HG03108 (cell line): ENCODE measurements around the gene CACNA1B.
"Not testable (repeated sequence)": the region's sequence is repeated elsewhere in the genome, so short reads cannot be mapped to it uniquely, and the experiment has no call there.

ENCODE experiments used
- ATAC-seq: cut with Tn5 transposase; IDR thresholded peaks from one replicate; pipeline ENCODE4 v1.9.1; 2021; ENCODE audit warnings: moderate library complexity; ENCODE audit not compliant: unreplicated experiment

CACNA1B gene

GRCh38 chr9:137877506-137878122 lies at the start of gene CACNA1B:
TSS of gene CACNA1B (plus strand) at chr9:137877782. CDS start at chr9:137877934, 152 bp downstream.
- ATAC-seq, result not testable (repeated sequence)

GRCh38 chr9:137827908-137828526 lies 49.6 kb upstream of the CACNA1B start:
- ATAC-seq, result no peak

GRCh38 chr9:137828527-137829259 lies 48.9 kb upstream of the CACNA1B start:
- no peak for ATAC-seq

- ATAC-seq, result no peak
These were observed 48.2 kb upstream of the CACNA1B start for GRCh38 chr9:137829260-137829996.

GRCh38 chr9:137832191-137832700 lies 45.3 kb upstream of the CACNA1B start:
- ATAC-seq, result no peak

GRCh38 chr9:137832830-137833590 lies 44.6 kb upstream of the CACNA1B start:
- no peak for ATAC-seq

GRCh38 chr9:137833721-137834613 lies 43.6 kb upstream of the CACNA1B start:
- no peak for ATAC-seq

GRCh38 chr9:137834846-137835546 lies 42.6 kb upstream of the CACNA1B start:
- no peak for ATAC-seq

GRCh38 chr9:137836151-137836830 lies 41.3 kb upstream of the CACNA1B start:
- no peak for ATAC-seq

- ATAC-seq, result no peak
These were observed 40.7 kb upstream of the CACNA1B start for GRCh38 chr9:137836831-137837241.

- ATAC-seq, result no peak
These were observed 40.0 kb upstream of the CACNA1B start for GRCh38 chr9:137837345-137838278.

GRCh38 chr9:137838576-137838975 lies 39.0 kb upstream of the CACNA1B start:
- no peak for ATAC-seq

- no peak for ATAC-seq
These were observed 34.2 kb upstream of the CACNA1B start for GRCh38 chr9:137843355-137843754.

GRCh38 chr9:137851516-137852267 lies 25.9 kb upstream of the CACNA1B start:
- no peak for ATAC-seq

GRCh38 chr9:137853392-137853995 lies 24.1 kb upstream of the CACNA1B start:
- no peak for ATAC-seq

- no peak for ATAC-seq
These were observed 17.2 kb upstream of the CACNA1B start for GRCh38 chr9:137860361-137860760.
